Upper lobe of left lung (tissue), 6 donors: Measurements from ENCODE around the gene USP2. TPM values are rescaled to one million over a fixed set of nuclear protein-coding genes. Genes with fewer than 3 reads are reported as not detected.

Experiments
- ATAC-seq, 2 donors: fragments of 200-7000 bp; cut with Tn5 transposase; one replicate each; pipeline ENCODE4 v1.9.1; 2022; ENCODE audit warnings: mild to moderate bottlenecking in 2 of 2, moderate library complexity in 2 of 2; ENCODE audit not compliant: low FRiP score in 2 of 2
- DNase-seq, 2 donors: peaks; one replicate each; pipeline ENCODE4 v3.0.0-alpha.2; 2019 to 2020
- H3K27ac ChIP-seq, 4 donors: fragments of 200-600 bp; sonication (generic); one replicate each; pipeline ENCODE4 v1.5.1; 2016 to 2019
- H3K27me3 ChIP-seq, 4 donors: fragments of 200-600 bp; sonication (generic); one replicate each; pipeline ENCODE4 v1.5.1; 2017 to 2019
- H3K36me3 ChIP-seq, 4 donors: fragments of 200-600 bp; sonication (generic); one replicate each; pipeline ENCODE4 v1.5.1; 2016 to 2019
- H3K4me1 ChIP-seq, 4 donors: fragments of 200-600 bp; sonication (generic); one replicate each; pipeline ENCODE4 v1.5.1; 2018 to 2019
- H3K4me3 ChIP-seq, 4 donors: fragments of 200-600 bp; sonication (generic); one replicate each; pipeline ENCODE4 v1.5.1; 2017 to 2019; ENCODE audit warnings: mild to moderate bottlenecking in 2 of 4, moderate library complexity in 1 of 4
- H3K9me3 ChIP-seq, 4 donors: fragments of 200-600 bp; sonication (generic); one replicate each; pipeline ENCODE4 v1.5.1; 2018 to 2019
- CTCF ChIP-seq, 6 experiments: fragments of 450-650 bp in 4 of 6; fragments of 200-600 bp in 2 of 6; sonication (generic) in 2 of 6; IDR thresholded peaks; one replicate each; pipeline ENCODE4 v1.5.1; 2016 to 2019; ENCODE audit warnings: antibody characterized with exemption in 6 of 6
- EP300 ChIP-seq, 4 donors: sonication (generic); formaldehyde crosslinking; IDR thresholded peaks; one replicate each; pipeline ENCODE4 v1.5.1; 2017; ENCODE audit warnings: antibody characterized with exemption in 4 of 4, control low read depth in 2 of 4
- POLR2A ChIP-seq, 4 donors: fragments of 450-650 bp; IDR thresholded peaks; one replicate each; pipeline ENCODE4 v1.5.1; 2016 to 2017; ENCODE audit warnings: antibody characterized with exemption in 4 of 4, mild to moderate bottlenecking in 2 of 4
- POLR2AphosphoS5 ChIP-seq, 2 donors: sonication (generic); formaldehyde crosslinking; IDR thresholded peaks; one replicate each; pipeline ENCODE4 v1.5.1; 2017; ENCODE audit warnings: antibody characterized with exemption in 2 of 2
- WGBS, 2 donors: methylation state at CpG; one replicate each; pipeline ENCODE4 v1.1.5; 2017 to 2018; 5-methylcytosine and 5-hydroxymethylcytosine counted together
- total RNA-seq, 6 donors: library from RNA; depleted of rRNA in 4 of 6; stranded (reverse); fragments of >200 nt in 4 of 6; gene quantifications; one replicate each; pipeline versions ENCODE4 v1.1.0 to v1.2.1, GENCODE V29; 2016 to 2021
- donor health status: DM: no; HTN: no; CAD: no; lungs with moderate emphysema.
- donor health status: DM: no; HTN: yes; CAD: no; lungs with severe emphysema.

The USP2 gene
- total RNA-seq, 6 donors from 2014 or later, result 1.7 to 5.0 (median 3.0) TPM

GRCh38 chr11:119359365-119360214, 21.9 kb downstream of the USP2 start:
- no peak overlapping the region for H3K27ac ChIP-seq
- TF ChIP-seq EP300 (IDR thresholded peaks at IDR 0.05) (no peak), CTCF (IDR thresholded peaks at IDR 0.05) (no peak), POLR2A (IDR thresholded peaks at IDR 0.05) (no peak), POLR2AphosphoS5 (IDR thresholded peaks at IDR 0.05) (no peak)
- no peak for ATAC-seq

GRCh38 chr11:119357074-119357473, 24.4 kb downstream of the USP2 start:
- no peak for DNase-seq
- WGBS, 2 donors, result 34 to 46% methylated on average over 10 to 13 of the region's 13 CpGs
- ATAC-seq, result no peak
- Histone ChIP-seq H3K36me3 (no peaks in the 10 kb centered on the region), H3K9me3 (no peaks in the 10 kb centered on the region), H3K27ac (peak overlapping the region in 3 of 4 donors; percentile 60 to 82 (median 73)), H3K4me1 (peaks cover 3 to 38% (median 29%) of the 10 kb centered on the region in 4 donors), H3K27me3 (no peaks in the 10 kb centered on the region), H3K4me3 (peak overlapping the region; percentile 27 to 60 (median 45))
- TF ChIP-seq POLR2AphosphoS5 (IDR thresholded peaks at IDR 0.05), result no peak
- TF ChIP-seq CTCF (IDR thresholded peaks at IDR 0.05), result no peak
- TF ChIP-seq POLR2A (IDR thresholded peaks at IDR 0.05), result no peak
- TF ChIP-seq EP300 (IDR thresholded peaks at IDR 0.05), result no peak

More at GRCh38 chr11:119359365-119360214, 21.9 kb downstream of the USP2 start:
- Histone ChIP-seq H3K36me3 (no peaks in the 10 kb centered on the region), H3K4me3 (no peak overlapping the region), H3K27me3 (peaks cover 0 to 12% (median 1%) of the 10 kb centered on the region in 4 donors), H3K4me1 (peaks cover 14 to 54% (median 44%) of the 10 kb centered on the region in 4 donors), H3K9me3 (no peaks in the 10 kb centered on the region)
- no peak for DNase-seq
- WGBS, 2 donors, result 79 to 84% methylated on average over 7 to 10 of the region's 10 CpGs

- peak overlapping the region; percentile 31 to 82 (median 66) for H3K27ac ChIP-seq
- H3K4me1 ChIP-seq, result peaks cover 3 to 32% (median 24%) of the 10 kb centered on the region in 4 donors
- no peaks in the 10 kb centered on the region for H3K36me3 ChIP-seq
- no peaks in the 10 kb centered on the region for H3K9me3 ChIP-seq
- H3K4me3 ChIP-seq, result peak overlapping the region; percentile 27 to 60 (median 45)
- peak; percentile 85 to 94 for DNase-seq
- WGBS, 2 donors, result 5 to 6% methylated on average over 43 to 54 of the region's 54 CpGs
- no peaks in the 10 kb centered on the region for H3K27me3 ChIP-seq
- TF ChIP-seq POLR2AphosphoS5 (IDR thresholded peaks at IDR 0.05), result no peak
- peak; percentile 82 to 97 (median 92) for TF ChIP-seq CTCF (IDR thresholded peaks at IDR 0.05)
- no peak for TF ChIP-seq EP300 (IDR thresholded peaks at IDR 0.05)
- peak in 1 of 4 donors; percentile 15 for TF ChIP-seq POLR2A (IDR thresholded peaks at IDR 0.05)
- peak; percentile 89 to 96 for ATAC-seq
Observed at GRCh38 chr11:119356349-119357031, 25.0 kb downstream of the USP2 start.

- ATAC-seq, result no peak
Observed at GRCh38 chr11:119355091-119355843, 26.2 kb downstream of the USP2 start.

More at GRCh38 chr11:119355091-119355843, 26.2 kb downstream of the USP2 start:
- H3K27me3 ChIP-seq, result no peaks in the 10 kb centered on the region
- TF ChIP-seq EP300 (IDR thresholded peaks at IDR 0.05) (no peak), POLR2A (IDR thresholded peaks at IDR 0.05) (no peak), CTCF (IDR thresholded peaks at IDR 0.05) (no peak), POLR2AphosphoS5 (IDR thresholded peaks at IDR 0.05) (no peak)
- no peaks in the 10 kb centered on the region for H3K36me3 ChIP-seq
- no peak overlapping the region for H3K4me3 ChIP-seq
- no peaks in the 10 kb centered on the region for H3K9me3 ChIP-seq
- peaks cover 3 to 24% (median 18%) of the 10 kb centered on the region in 4 donors for H3K4me1 ChIP-seq
- H3K27ac ChIP-seq, result peak overlapping the region in 2 of 4 donors; percentile 17 to 82
- DNase-seq, result no peak
- 58 to 68% methylated on average over 7 to 9 of the region's 9 CpGs for WGBS, 2 donors
